Measurements from ENCODE around the gene PRSS23.

- no peak for TF ChIP-seq CTCF (IDR thresholded peaks at IDR 0.05)
- TF ChIP-seq POLR2A (IDR thresholded peaks at IDR 0.05) = no peak
Observed at GRCh38 chr11:86805873-86806310, 5.5 kb downstream of the PRSS23 start.
